GM18499 (cell line): Measurements from ENCODE around the gene CGB1.
"Not testable (repeated sequence)": the region's sequence is repeated elsewhere in the genome, so short reads cannot be mapped to it uniquely, and the experiment has no call there.

Source experiments
- ATAC-seq: cut with Tn5 transposase; IDR thresholded peaks from one replicate; pipeline ENCODE4 v1.9.1; 2021; ENCODE audit warnings: moderate number of reproducible peaks; ENCODE audit not compliant: insufficient read depth, unreplicated experiment

CGB1 gene

DNA sequence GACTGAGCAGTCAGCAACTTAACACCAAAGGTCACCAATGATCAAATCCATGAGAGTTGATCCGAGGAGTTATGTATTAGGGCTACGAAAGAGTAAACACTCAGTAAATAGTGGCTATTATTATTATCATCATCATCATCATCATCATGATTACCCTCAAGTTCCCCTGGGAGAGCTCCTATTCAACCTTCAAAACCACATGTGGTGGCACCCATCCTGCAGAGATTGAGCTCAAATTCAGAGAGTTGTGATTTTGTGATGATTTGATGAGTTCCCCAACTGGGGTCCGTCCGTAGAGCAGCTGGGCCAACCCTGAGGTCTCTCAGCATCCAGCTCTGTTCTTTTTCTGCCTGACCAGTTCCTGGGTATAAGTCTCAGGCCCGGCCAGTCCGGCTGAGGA is 11.6 kb downstream of the CGB1 start:
- ATAC-seq = not testable (repeated sequence)

DNA sequence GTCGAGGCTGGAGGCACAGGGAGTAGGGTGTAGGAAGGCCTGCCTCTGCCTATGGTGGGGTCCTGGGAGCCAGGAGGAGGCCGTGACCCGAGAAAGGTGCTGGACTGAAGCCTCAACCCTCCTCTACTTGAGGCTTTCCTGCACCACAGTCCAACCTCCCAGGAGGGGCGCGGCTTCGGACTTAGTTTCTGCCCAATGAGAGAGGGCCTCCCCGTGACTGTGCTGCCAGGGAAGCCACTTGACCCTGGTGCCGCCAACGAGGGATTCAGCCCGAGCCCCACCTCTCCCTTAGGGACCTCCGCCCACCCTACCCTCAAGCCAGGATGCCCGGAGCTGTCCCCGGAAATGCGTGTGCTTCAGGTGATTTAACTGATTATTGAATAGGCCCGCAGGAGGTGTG is 12.5 kb downstream of the CGB1 start, which contains the start of gene CGB3:
Gene CGB3 (minus strand): TSS at position 101 of the 400 bp plus-strand sequence. CDS start 362 bp downstream, outside the sequence.
- ATAC-seq = not testable (repeated sequence)

DNA sequence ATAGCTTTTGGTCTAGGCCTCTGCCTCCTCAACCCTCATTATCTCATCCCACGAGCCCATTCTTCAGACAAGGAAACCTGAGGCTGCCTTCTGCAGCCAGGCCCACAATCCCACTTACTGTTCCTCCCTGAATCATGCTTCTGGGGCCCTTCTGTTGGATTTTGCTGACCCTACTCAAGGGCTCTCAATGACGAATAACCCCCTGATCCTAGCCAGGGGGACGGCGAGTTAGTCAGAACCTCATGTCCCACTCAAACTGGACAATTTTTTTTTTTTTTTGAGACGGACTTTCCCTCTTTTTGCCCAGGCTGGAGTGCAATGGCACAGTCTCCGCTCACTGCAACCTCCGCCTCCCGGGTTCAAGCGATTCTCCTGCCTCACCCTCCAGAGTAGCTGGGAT is 14.6 kb downstream of the CGB1 start:
- ATAC-seq = no peak

DNA sequence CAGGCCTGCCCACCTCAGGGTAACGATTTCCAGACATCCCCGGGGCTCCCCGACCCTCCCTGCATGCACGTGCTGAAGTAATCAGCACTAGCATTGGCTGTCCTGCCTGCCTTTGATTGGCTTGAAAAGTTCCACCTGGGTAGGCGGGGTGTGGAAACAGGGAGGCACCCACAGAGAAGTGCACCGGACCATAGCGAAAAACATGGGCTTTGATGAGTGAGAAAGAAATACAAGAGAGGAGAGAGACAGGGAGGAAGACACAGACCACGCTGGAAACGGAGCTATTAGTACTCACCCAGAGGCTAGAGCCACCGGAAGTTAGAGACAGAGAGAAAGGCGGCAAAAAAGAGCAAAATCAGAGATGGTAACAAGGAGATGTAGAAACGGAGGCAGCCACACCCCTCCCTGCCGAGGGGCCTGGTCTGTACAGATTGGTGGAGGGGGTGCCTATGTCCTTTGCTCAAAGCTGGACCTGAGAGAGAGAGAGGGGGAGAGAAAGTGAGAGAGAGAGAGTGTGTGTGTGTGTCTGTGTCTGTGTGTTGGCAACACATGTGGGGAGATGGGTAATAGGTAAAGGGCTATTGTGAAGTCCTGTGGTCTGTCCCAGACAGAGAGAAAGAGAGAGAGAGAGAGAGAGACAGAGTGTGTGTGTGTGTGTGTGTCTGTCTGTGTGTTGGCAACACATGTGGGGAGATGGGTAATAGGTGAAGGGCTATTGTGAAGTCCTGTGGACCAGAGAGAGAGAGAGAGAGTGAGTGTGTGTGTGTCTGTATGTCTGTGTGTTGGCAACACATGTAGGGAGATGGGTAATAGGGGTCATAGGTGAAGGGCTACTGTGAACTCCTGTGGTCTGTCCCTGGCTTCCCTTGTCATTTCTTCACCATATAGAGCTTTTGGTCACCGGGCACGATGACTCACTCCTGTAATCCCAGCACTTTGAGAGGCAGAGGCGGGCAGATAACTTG is 15.5 kb downstream of the CGB1 start:
- no peak for ATAC-seq

DNA sequence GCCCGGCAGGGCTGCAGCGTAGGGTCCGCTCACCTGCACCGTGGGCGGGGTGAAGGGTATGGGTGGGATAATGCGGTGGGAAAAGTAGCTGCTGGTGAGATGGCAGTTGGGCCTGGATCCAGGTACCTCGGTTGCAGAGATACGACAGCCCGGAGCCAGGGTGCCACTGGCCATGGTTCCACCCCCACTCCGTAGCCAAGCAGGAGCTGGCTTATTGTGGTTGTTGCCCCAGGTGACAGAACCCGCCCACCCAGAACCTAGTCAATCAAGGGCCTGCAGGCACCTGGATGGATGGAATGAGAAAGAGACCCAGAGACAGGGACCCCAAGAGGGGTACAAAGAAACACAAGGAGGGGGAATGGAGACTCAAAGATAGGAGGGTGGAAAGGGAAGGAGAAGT is 16.4 kb downstream of the CGB1 start:
- no peak for ATAC-seq

DNA sequence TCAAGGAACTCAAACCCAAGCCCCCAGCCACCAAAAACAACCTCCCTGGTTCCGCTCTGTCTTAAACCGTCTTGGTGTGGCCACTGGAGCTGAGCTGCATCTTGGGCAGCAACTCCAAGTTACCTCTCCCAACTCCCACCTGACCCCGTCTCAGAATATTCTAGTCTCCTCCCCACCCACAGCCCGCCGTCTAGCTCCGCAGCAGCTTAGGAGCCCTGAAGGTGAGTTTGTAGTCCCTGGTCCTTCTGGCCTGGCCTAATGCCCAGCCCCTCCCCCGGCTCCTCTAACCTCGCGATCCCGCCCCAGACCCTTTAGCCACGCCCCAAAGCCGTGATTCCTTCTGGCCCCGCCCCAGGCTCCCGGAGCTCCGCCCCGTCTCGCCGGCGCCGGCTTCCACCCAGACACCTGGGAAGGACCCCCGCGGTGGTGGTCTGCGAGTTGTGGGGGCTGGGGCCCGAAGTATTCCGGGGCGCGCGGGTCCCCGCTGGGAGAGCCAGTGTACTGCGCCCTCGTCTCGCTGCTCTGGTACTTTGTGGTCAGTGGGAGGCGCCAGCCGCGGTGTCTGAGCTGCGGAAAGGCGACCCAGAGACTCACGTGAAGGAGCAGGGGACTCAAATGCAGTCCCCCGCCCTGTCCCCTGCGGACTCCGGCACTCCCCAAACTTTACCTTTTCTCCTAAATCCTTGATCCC is 17.3 kb downstream of the CGB1 start:
- no peak for ATAC-seq

DNA sequence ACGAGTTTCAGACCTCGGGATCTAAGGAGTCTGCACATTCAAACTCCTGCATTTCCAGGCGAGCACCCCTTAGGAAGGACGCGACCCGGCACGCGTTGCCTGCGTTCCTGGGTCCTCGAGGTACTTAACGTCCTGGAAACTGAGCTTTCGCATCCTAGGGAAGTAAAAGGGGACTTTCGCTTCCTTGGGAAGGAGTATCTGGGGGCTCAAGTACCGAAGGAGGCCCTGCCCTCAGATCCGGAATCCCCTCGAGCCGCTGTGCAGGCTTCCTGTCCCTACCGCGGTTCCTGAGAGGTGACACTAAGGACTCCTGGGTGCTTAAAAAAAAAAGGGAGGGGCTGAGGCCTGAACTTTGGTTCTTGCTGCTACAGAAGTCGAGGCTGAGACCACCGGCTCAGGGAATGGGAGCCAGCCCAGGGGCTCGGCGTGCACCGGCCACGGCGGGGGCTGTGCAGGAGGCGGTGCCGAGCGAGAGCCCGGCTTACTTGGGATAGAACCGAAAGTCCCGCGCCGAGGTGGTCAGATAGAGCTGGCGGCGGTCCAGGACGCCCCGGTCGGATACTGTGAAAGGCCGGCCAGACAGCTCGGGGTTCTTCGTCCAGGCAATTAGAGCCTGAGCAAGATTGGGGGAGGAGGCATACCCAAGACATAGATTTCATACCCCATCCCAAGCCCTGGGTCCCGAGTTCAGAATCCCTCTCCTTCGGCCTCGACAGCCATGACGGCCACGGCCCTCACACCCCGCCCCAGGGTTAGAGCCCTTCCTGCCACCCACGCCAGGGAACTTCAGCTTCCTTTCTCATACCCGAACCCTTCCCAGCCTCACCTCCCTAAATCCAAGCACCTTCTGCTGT is 18.1 kb downstream of the CGB1 start:
- not testable (repeated sequence) for ATAC-seq

DNA sequence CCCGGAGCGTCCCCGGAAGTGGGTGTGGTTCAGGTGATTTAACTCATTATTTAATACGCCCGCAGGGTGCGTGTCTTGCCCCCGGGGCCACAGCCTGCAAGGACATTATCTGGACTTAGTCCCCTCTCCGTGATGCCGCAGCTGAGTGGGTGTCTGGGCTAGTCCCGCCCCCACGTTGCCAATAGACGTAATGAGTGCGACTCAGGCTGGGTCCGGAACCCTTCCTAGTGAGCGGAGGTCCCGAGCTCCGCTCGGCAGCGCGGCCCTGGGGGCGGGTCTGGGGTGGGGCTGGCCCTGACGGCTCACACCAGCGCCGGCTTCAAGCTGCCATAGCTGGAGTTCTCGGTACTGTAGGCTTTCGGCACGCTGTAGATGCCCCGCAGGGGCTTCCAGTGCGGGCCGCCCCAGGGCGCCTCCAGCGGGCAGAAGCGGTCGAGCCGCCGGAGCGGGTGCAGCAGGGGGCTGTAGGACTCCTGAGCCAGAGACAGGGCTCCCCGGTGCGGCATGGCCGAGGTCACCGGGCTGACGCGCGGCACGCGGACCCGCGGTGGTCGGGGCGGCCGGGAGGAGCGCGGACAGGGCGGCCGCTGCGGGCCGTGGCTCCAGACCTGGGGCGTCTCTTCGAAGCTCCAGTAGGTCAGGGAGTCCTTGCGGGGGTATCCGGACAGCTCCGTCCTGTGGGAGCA is 18.9 kb downstream of the CGB1 start:
- ATAC-seq = no peak

DNA sequence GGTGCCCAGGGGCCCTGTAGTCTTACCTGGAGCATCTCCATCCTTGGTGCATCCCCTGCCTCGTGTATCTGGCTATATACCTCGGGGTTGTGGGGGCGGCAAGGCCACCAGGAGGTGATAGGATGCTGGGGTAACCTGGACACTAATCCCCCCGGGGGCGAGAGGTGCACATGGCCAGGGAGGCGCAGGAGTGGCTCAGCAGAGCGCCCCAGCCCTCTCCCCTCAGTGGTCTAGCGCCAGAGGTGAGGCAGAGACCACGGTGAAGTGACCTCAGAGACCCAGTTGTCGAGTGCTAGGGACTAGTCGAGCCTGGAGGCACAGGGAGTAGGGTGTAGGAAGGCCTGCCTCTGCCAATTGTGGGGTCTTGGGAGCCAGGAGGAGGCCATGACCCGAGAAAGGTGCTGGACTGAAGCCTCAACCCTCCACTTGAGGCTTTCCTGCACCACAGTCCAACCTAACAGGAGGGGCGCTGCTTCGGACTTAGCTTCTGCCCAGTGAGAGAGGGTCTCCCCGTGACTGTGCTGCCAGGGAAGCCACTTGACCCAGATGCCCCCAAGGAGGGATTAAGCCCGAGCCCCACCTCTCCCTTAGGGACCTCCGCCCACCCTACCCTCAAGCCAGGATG is 19.5 kb downstream of the CGB1 start, which contains the start of gene LHB:
Gene LHB (minus strand): TSS at position 51 of the 625 bp plus-strand sequence. CDS start 10 bp downstream, at position 41.
- ATAC-seq = no peak

DNA sequence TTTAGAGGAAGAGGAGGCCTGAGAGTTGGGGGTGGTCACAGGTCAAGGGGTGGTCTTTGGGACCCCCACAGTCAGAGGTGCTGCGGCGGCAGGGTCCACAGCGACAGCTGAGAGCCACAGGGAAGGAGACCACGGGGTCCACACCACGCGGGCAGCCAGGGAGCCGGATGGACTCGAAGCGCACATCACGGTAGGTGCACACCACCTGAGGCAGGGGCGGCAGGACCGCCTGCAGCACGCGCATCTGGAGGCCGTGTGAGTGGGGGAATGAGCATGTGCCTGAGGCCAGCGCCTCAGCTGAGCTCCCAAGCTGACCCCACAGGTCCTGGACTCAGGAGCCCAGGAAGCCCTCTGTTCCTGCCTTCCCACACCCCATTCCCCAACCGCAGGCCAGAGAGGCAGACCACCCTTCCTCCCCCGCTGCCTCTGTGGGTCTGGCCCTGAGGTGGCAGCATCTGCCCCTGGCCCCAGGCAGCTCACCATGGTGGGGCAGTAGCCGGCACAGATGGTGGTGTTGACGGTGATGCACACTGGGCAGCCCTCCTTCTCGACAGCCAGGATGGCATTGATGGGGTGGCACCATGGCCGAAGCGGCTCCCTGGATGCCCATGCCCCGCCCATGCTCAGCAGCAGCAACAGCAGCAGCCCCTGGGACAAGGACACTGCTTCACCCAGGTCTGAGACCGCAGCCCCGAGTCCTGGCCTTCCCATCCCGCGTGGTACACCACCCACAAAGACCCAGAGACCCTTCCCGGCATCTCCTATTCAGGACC is 20.4 kb downstream of the CGB1 start:
- ATAC-seq = no peak

DNA sequence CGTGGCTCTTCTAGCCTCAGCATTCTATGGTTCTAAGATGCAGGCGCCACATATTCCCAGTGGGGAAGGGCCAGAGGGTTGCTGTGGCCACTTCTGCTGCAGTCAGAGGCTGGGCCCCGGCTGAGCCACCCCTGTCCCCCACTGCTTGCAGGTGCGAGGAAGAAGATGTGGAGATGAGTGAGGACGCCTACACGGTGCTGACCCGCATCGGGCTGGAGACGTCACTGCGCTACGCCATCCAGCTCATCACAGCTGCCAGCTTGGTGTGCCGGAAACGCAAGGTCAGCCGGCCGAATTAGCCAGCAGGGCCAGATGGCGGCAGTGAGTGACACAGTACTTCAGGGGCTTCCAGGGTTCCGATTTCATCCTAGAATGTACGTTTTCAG is 21.8 kb downstream of the CGB1 start:
- no peak for ATAC-seq

DNA sequence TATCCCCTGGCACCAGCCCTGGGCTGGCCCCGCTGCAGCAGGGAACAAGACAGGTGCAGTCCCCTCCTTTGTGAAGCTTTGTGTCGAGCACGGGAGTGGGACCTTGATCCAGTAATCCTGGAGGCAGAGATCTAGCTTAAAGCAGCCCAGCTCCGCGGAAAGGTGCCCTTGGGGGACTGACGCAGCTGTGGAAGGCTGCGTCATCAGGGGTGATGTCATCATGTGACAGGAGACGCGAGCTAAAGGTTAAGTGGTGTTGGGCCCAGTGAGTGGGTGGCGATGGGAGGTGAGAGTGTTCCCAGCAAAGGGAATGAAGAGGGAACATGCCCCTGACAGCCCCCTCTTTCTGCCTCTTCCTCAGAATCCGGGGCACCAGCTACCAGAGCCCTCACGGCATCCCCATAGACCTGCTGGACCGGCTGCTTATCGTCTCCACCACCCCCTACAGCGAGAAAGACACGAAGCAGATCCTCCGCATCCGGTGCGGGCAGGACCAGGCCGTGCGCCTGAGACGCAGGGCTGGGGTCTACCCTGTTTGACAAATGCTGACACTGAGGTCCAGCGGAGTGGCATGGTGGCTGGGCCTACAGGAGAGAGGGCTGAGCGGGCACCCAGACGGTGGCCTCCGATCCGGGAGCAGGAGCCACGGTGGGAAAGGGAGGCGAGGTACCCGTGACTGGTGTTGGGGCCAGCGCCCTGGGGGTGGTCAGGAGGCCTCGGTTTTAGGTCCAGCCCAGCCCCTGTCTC is 22.4 kb downstream of the CGB1 start:
- no peak for ATAC-seq

DNA sequence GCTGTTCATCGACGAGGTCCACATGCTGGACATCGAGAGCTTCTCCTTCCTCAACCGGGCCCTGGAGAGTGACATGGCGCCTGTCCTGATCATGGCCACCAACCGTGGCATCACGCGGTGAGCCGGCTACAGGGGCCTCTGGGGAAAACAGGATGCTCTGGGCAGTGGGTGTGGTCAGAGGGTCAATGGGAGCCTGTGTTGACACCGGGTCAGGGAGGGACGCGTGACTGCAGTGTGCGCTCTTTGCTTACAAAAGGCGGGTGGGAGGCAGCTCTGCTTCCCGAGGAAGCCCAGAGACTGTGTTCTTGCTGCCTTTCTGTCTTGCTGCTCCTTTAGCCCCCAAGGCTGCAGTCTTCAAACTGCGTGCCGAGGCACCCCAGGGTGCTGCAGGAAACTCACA is 25.5 kb downstream of the CGB1 start:
- ATAC-seq = no peak

DNA sequence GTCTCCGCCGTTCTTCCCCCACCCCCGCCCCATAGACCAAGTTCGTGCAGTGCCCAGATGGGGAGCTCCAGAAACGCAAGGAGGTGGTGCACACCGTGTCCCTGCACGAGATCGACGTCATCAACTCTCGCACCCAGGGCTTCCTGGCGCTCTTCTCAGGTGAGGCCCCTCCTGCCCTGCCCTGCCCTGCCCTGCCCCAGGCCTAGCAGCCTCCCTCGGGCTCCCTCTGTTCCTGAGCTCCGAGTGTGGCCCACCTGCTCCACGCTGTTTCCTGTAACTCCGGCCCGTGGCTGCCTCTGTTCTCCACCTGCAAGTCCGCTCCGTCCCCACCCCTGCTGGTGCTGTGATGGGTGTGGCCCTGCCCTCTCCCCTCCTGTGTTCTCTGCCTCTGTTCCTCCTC is 26.2 kb downstream of the CGB1 start:
- ATAC-seq = no peak

DNA sequence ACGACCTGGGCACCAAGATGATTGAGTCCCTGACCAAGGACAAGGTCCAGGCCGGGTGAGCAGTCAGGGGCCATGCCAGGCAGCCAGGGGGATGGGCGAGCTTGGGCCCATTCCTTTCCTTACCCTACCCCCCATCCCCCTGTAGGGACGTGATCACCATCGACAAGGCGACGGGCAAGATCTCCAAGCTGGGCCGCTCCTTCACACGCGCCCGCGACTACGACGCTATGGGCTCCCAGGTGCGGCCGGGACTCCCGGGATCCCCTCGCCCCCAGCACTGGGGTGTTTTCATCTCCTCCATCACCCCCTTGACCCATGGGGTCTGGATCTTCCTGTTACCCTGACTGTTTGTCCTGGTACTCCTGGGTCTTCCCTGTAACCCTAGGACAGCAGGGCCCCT is 26.9 kb downstream of the CGB1 start:
- ATAC-seq = no peak

DNA sequence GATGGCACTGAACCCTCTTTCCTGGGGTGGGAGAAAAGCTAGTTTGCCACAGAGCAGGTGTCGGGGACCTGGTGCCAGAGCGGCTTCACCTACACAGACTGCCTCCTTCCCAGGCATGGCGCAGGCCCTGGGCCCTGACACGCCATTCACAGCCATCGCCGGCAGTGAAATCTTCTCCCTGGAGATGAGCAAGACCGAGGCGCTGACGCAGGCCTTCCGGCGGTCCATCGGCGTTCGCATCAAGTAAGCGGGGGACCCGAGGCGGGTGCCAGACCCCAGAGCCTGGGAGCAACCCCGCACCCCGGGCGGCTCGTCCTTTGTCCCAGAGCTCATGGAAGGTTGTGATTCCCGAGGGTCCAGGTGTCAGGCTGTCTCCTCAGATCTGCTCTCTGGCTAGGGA is 29.8 kb downstream of the CGB1 start:
- ATAC-seq = no peak

DNA sequence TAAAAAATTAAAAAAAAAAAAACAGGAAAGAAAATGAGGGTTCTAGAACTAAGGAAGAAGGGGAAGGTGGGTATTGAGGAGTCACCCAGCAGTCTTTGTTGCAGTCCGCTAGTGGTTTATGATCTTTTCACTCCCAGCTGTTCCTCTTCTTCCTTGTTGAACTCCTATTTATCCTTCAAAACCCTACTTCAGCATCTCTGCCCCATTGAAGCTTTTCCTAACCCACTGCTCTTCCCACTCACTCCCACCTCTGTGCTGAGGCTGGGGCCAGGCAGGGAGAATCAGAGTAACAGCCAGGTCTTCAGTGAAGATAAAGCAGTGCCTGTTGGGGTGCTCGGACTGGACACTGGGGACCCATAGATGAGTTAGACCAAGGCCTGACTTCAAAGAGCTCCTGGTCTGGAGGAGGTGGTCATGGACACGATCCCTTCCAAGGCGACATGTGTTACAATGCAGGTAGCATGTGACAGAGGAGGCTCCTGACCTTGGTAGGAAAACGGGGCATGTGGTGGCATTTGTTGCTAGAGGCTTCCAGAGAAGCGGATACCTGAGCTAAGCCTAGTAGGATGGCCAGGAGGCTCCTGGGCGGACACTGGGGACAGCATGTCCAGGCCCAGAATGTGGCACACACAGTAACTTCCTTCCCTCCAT is 31.6 kb downstream of the CGB1 start:
- no peak for ATAC-seq

DNA sequence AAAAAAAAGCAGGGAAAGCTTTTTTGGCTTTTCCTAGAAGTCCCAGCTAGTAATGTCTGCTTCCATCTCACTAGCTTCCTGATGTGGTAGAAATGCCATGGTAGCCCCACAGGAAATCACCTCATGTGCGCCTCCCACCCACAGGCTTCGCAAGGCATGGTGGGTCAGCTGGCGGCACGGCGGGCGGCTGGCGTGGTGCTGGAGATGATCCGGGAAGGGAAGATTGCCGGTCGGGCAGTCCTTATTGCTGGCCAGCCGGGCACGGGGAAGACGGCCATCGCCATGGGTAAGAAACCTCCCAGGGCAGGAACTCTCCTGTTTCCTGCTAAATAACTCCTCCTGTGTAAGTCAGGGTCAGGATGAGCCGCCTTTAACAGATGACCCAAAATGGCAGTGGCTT is 32.6 kb downstream of the CGB1 start:
- ATAC-seq = no peak
